ENCODE results near the gene THUMPD3. TPM values are rescaled to one million over a fixed set of nuclear protein-coding genes. Genes with fewer than 3 reads are reported as not detected.

THUMPD3 gene
- total RNA-seq, 1 donor = 50.1 TPM

- H3K4me3 ChIP-seq (ENCODE audit: low read depth, low read length) = no peak overlapping the region
- no peak for TF ChIP-seq CTCF (IDR thresholded peaks at IDR 0.05; ENCODE audit: insufficient read depth, low read depth, low read length)
- no peak for DNase-seq (ENCODE audit: low read depth)
These were observed 44.2 kb downstream of the THUMPD3 start for GRCh38 chr3:9406856-9407626.

- no peak for TF ChIP-seq CTCF (IDR thresholded peaks at IDR 0.05; ENCODE audit: insufficient read depth, low read depth, low read length)
- H3K4me3 ChIP-seq (ENCODE audit: low read depth, low read length) = no peak overlapping the region
- no peak for DNase-seq (ENCODE audit: low read depth)
These were observed 45.2 kb downstream of the THUMPD3 start for GRCh38 chr3:9408061-9408460.

GRCh38 chr3:9408546-9408945, 45.7 kb downstream of the THUMPD3 start:
- no peak for DNase-seq (ENCODE audit: low read depth)
- no peak overlapping the region for H3K4me3 ChIP-seq (ENCODE audit: low read depth, low read length)
- TF ChIP-seq CTCF (IDR thresholded peaks at IDR 0.05; ENCODE audit: insufficient read depth, low read depth, low read length) = no peak

GRCh38 chr3:9409981-9410854, 47.4 kb downstream of the THUMPD3 start:
- H3K4me3 ChIP-seq (ENCODE audit: low read depth, low read length) = no peak overlapping the region
- DNase-seq (ENCODE audit: low read depth) = no peak
- no peak for TF ChIP-seq CTCF (IDR thresholded peaks at IDR 0.05; ENCODE audit: insufficient read depth, low read depth, low read length)

GRCh38 chr3:9411302-9411701, 48.4 kb downstream of the THUMPD3 start:
- DNase-seq (ENCODE audit: low read depth) = no peak
- no peak overlapping the region for H3K4me3 ChIP-seq (ENCODE audit: low read depth, low read length)
- TF ChIP-seq CTCF (IDR thresholded peaks at IDR 0.05; ENCODE audit: insufficient read depth, low read depth, low read length) = no peak

- TF ChIP-seq CTCF (IDR thresholded peaks at IDR 0.05; ENCODE audit: insufficient read depth, low read depth, low read length) = no peak
- no peak for DNase-seq (ENCODE audit: low read depth)
- no peak overlapping the region for H3K4me3 ChIP-seq (ENCODE audit: low read depth, low read length)
These were observed 49.4 kb downstream of the THUMPD3 start for GRCh38 chr3:9412293-9412692.
